ENCODE data around the gene KCNMA1. TPM values are rescaled to one million over a fixed set of nuclear protein-coding genes. Genes with fewer than 3 reads are reported as not detected.

KCNMA1 gene
- total and polyA plus RNA-seq, 2 donors from 2014 or later = 4.2 to 8.9 TPM

DNA sequence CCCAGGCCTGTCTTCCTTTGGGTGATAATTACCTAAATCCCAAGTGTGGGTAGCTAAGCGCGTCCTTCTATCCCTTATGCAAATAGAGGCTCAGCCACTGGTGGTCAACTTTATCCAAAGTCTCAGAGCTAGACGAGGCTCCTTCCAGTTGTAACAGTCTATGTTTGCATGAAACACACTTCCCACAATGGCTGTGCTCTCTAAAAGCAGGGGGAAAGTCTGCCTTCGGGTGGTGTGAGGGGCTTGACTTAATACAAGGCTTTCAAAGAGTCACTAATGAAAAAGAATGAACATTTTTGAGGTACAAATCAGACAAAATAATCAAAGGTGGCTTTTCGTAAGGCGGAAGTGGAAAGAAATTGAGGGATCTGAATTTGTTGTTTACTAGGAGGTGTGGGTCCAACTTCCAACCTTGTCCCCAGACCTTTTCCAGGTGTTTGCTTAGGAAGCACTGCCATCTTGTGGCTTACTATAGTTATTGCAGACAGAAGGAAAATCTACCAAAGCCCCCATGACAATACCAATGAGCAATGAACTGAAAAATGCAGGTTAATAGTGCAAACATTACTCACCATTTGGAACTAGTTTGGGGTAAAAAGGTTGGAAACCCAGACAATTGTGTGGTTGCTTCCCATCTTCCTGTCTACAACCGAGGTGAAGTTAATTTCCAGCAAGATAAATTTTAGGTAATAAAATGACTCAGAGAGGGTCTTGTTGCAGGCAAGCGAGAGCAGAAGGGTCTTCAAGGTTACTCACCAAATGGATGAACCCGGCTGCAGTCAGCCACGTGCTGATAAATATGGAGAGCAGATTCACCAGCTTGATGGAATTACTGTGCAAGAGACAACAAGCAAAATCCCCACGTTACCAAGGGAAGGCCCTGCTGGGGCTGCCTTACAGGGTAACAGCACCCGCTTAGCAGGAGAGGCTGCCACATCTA is 525.7 kb downstream of the KCNMA1 start:
- peak; percentile 68 for FAIRE-seq
- TF ChIP-seq, protein P1, sequence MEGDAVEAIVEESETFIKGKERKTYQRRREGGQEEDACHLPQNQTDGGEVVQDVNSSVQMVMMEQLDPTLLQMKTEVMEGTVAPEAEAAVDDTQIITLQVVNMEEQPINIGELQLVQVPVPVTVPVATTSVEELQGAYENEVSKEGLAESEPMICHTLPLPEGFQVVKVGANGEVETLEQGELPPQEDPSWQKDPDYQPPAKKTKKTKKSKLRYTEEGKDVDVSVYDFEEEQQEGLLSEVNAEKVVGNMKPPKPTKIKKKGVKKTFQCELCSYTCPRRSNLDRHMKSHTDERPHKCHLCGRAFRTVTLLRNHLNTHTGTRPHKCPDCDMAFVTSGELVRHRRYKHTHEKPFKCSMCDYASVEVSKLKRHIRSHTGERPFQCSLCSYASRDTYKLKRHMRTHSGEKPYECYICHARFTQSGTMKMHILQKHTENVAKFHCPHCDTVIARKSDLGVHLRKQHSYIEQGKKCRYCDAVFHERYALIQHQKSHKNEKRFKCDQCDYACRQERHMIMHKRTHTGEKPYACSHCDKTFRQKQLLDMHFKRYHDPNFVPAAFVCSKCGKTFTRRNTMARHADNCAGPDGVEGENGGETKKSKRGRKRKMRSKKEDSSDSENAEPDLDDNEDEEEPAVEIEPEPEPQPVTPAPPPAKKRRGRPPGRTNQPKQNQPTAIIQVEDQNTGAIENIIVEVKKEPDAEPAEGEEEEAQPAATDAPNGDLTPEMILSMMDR (IDR thresholded peaks at IDR 0.05; ENCODE audit: borderline replicate concordance, extremely low read depth, insufficient read depth) = peak; percentile 65
- Histone ChIP-seq H3K4me1 (ENCODE audit: control insufficient read depth in 2 of 3, insufficient read depth in 2 of 3, low read depth in 1 of 3, low read length in 3 of 3) (peaks cover 0 to 2% (median 0%) of the 10 kb centered on the region in 3 donors), H3K27me3 (ENCODE audit: control insufficient read depth, insufficient read depth, low read length) (no peaks in the 10 kb centered on the region), H3K9me3 (ENCODE audit: control insufficient read depth in 2 of 3, insufficient read depth in 1 of 3, low read length in 3 of 3) (no peaks in the 10 kb centered on the region), H3K36me3 (ENCODE audit: control insufficient read depth in 2 of 3, insufficient read depth in 3 of 3, low read length in 3 of 3) (no peaks in the 10 kb centered on the region), H3K4me3 (ENCODE audit: low read length in 3 of 3) (no peak overlapping the region), H3K27ac (ENCODE audit: low read depth in 2 of 2, low read length in 2 of 2) (no peak overlapping the region), H3K9ac (ENCODE audit: low read length in 3 of 3) (no peak overlapping the region)
- DNase-seq = peak in 4 of 5 donors; percentile 48 to 84 (median 65)
- intact Hi-C loops (cut with DNase I) = no loop called here

- TF ChIP-seq, protein P1 (IDR thresholded peaks at IDR 0.05; ENCODE audit: borderline replicate concordance, extremely low read depth, insufficient read depth) = no peak
- no peaks in the 10 kb centered on the region for H3K9me3 ChIP-seq (ENCODE audit: control insufficient read depth in 2 of 3, insufficient read depth in 1 of 3, low read length in 3 of 3)
- intact Hi-C loops (cut with DNase I) = no loop called here
- peaks cover 0 to 2% (median 0%) of the 10 kb centered on the region in 3 donors for H3K4me1 ChIP-seq (ENCODE audit: control insufficient read depth in 2 of 3, insufficient read depth in 2 of 3, low read depth in 1 of 3, low read length in 3 of 3)
- FAIRE-seq = no peak
- no peak for DNase-seq
- H3K9ac ChIP-seq (ENCODE audit: low read length in 3 of 3) = no peak overlapping the region
- H3K4me3 ChIP-seq (ENCODE audit: low read length in 3 of 3) = no peak overlapping the region
- H3K27me3 ChIP-seq (ENCODE audit: control insufficient read depth, insufficient read depth, low read length) = no peaks in the 10 kb centered on the region
- no peaks in the 10 kb centered on the region for H3K36me3 ChIP-seq (ENCODE audit: control insufficient read depth in 2 of 3, insufficient read depth in 3 of 3, low read length in 3 of 3)
- no peak overlapping the region for H3K27ac ChIP-seq (ENCODE audit: low read depth in 2 of 2, low read length in 2 of 2)
These were observed 526.9 kb downstream of the KCNMA1 start for GRCh38 chr10:77110757-77111156.

DNA sequence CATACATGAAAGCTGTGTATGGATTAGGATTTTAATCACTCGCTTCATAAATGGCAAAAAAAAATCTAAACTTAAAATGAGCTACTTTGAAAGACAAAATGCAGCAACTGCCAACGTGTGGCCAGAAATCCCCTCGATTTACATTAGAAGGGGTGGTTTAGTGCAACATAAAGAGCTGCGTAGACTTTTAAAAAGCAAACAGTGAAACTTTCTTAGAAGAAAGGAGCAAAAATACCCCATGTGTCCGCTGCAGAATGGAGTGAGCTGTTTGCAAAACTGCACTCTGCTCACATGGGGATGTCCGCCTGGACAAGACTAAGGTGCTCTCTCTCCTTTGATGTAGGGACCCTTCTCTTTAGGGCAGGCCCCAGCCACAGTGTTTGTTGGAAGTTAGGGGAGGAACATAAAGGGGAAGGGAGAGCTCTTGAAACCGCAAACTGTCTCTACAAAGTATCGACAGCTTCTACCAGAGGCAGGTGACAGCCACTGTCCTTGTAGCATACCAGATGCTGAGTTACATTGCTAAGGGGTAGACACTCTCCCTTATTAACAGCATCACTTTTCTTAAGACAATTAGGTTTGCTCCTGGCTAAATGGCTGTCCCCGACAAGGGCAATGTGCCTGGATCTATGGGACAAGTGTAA is 528.1 kb downstream of the KCNMA1 start:
- no peak overlapping the region for H3K9ac ChIP-seq (ENCODE audit: low read length in 3 of 3)
- no peak overlapping the region for H3K27ac ChIP-seq (ENCODE audit: low read depth in 2 of 2, low read length in 2 of 2)
- intact Hi-C loops (cut with DNase I) = no loop called here
- no peaks in the 10 kb centered on the region for H3K27me3 ChIP-seq (ENCODE audit: control insufficient read depth, insufficient read depth, low read length)
- H3K4me3 ChIP-seq (ENCODE audit: low read length in 3 of 3) = no peak overlapping the region
- DNase-seq (no peak), FAIRE-seq (no peak)
- TF ChIP-seq, protein P1 (IDR thresholded peaks at IDR 0.05; ENCODE audit: borderline replicate concordance, extremely low read depth, insufficient read depth) = no peak
- peaks cover 0 to 2% (median 0%) of the 10 kb centered on the region in 3 donors for H3K4me1 ChIP-seq (ENCODE audit: control insufficient read depth in 2 of 3, insufficient read depth in 2 of 3, low read depth in 1 of 3, low read length in 3 of 3)
- no peaks in the 10 kb centered on the region for H3K9me3 ChIP-seq (ENCODE audit: control insufficient read depth in 2 of 3, insufficient read depth in 1 of 3, low read length in 3 of 3)
- no peaks in the 10 kb centered on the region for H3K36me3 ChIP-seq (ENCODE audit: control insufficient read depth in 2 of 3, insufficient read depth in 3 of 3, low read length in 3 of 3)

Measured in kidney (tissue), 14 donors.